Stimulated activated CD4-positive, alpha-beta T cell treated with anti-CD3 and anti-CD28 coated beads, TNF-alpha, amount 100 ng/mL, for 4 hours (primary cell): ENCODE measurements around the gene ANKRD33.

Experiments
- DNase-seq, 3 experiments: peaks; one replicate each; pipeline ENCODE4 v3.0.0-alpha.2; 2020; ENCODE audit warnings: low read depth in 3 of 3

ANKRD33 gene, protein sequence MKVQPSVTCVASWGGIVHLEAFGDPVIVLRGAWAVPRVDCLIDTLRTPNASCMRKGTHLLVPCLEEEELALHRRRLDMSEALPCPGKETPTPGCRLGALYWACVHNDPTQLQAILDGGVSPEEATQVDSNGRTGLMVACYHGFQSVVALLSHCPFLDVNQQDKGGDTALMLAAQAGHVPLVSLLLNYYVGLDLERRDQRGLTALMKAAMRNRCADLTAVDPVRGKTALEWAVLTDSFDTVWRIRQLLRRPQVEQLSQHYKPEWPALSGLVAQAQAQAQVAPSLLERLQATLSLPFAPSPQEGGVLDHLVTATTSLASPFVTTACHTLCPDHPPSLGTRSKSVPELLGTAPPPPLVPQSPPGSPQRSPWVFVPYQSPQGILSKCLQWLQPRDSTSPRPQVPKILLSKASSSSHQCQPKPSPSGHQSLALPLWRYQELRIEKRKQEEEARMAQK

GRCh38 chr12:51887476-51888315, at the start of gene ANKRD33:
TSS of gene ANKRD33 (plus strand) at chr12:51888103. CDS start at chr12:51888187, 84 bp downstream.
- DNase-seq, result no peak

DNA sequence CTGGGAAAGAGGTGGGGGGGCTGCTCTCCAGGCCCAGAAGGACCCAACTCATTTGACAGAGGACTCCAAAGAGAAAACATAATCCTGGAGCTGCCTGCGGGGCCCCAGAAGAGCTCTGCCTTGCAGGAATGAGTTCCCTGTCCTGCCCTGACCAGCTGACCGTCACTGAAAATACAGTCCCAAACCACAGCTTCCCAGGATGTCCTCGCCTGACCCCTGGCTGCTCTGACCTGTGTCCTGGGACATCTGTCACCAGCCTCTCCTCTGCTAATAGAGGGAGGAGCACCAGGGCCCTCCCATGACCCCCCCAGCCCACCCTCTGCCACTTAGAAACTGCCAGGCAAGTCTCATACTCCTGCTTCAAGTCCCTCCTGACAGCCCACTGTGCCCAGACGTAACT, 49.1 kb upstream of the ANKRD33 start:
- no peak for DNase-seq

DNA sequence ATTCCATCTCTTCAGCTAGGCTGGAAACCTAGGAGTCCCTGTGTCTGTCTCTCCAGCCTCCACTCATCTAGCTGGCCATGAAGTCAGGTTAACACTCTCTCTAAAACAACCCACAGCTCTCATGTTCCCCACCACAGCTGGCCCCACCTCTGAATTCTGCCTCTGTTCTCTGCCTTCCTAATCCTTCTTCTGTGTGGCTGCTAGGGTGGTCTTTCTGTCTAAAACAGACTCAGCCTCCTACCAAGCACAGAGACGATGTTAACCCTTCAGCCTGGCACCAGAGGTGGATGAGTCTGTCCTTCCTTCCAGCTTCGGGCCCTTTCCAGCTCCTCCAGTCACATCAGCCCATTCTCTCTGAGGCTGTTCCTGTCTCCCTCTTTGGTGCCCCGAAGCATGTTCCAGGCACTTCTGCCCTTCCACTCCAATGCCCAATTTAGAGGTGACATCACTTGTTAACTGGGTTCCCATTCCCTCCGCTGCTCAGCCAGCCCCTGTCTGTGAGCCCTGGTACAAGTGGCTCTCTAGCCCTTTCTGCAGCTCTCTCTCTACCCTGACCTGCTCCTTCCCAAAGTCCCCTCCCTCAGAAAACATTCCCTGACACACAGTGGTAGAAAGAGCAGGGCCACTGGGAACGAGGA, 48.5 kb upstream of the ANKRD33 start:
- no peak for DNase-seq

GRCh38 chr12:51840966-51841365, 46.9 kb upstream of the ANKRD33 start:
- no peak for DNase-seq

- no peak for DNase-seq
Measured at GRCh38 chr12:51841727-51842126, 46.2 kb upstream of the ANKRD33 start.

DNA sequence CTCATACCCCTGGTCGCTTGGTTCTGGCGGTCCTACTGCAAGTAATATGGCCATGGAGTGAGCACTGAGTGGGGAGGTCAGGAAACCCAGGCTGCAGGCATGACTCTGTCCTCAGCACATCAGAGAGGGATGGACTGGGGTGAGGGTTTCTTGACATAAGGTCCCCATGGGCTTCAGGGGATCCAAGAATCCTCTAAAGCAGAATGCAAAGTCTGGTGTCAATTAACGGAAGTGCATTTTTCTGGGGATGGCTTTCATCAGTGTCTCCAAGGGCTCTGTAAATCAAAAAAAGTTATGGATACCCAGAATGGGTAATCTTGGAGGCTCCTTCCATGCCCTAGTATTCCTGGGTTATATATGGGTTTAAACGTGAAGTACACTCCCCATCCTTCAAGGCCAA, 43.0 kb upstream of the ANKRD33 start:
- no peak for DNase-seq

DNA sequence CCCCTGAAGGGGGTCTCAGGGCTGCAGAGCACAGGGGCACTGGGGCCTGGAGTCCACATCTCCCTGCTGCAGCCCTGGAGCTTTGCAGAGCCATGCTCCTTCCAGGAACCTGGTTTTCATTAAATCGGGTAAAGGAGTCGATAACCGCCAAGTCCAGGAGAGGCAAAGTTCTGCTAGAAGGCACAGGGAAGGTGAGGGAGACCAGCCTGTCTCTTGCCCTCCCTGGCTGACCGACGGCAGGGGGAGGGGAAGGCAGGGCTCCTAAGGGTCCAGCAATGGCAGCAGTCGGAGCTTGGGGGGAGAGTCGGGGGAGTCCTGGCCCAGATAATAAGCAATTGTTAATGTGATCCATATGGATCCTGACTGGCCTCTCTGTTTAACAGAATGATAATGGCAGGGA, 42.4 kb upstream of the ANKRD33 start:
- DNase-seq, result no peak

- DNase-seq, result no peak
Measured at GRCh38 chr12:51846271-51846691, 41.6 kb upstream of the ANKRD33 start.

DNA sequence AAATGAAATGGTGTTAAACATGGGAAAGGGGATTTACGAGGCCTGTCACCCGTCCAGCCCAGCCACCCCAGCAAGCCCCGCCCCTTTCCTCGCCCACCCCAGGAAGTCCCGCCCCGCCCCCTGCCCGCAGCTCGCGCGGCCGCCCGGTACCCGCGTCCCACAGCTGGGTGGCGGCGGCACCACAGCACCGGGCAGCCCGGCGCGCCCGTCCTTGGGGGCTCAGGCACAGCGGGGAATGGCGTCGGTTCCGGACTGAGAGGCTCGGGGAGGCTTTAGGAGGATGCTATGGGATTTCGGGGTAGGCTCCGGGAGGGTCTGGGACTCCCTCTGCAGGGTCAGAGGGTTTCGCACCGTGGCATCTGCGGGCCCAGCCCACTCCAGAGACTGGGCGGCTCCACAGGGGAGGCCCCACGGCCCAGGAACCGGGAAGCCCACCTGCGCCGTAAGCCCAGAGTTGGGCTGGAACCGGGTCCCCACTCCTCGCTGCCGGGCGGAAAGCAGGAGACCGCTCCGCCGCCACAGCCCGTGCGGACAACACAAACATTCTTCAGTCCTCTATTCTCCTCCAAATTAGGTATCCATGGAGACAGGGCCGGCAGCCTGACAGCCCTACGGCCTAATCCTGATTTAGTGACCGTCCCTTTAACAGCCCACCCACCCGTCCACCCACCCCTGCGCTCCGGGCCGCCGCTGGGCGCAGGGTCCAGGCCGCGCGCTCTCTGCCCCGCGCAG, 40.8 kb upstream of the ANKRD33 start:
- peak; percentile 26 to 38 (median 33) for DNase-seq

GRCh38 chr12:51847643-51848325, 40.1 kb upstream of the ANKRD33 start:
- DNase-seq, result no peak

DNA sequence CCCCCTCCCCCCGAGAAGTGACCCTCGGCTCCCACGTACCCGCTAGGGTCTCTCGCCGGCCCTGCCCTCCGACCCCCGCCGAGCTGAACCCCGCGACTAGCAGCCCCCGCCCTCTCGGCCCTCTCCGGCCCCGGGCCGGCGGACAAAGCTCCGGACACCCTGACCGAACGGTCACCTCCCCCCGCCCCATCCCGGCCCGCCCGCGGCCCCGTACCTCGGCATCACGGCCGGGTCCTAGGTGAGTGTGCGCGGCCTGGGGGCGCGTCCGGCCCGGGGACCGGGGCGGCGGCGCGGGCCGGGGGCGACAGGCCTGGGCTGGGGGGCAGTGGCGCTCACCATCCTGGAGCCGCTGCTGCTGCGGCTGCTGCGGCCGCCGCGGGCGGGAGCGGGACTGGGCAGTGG, 39.6 kb upstream of the ANKRD33 start, which contains the start of gene FIGNL2:
Gene FIGNL2, minus strand, starts transcription at position 393 of the 402 bp plus-strand sequence. CDS start 26,305 bp downstream, outside the sequence.
- DNase-seq, result no peak

DNA sequence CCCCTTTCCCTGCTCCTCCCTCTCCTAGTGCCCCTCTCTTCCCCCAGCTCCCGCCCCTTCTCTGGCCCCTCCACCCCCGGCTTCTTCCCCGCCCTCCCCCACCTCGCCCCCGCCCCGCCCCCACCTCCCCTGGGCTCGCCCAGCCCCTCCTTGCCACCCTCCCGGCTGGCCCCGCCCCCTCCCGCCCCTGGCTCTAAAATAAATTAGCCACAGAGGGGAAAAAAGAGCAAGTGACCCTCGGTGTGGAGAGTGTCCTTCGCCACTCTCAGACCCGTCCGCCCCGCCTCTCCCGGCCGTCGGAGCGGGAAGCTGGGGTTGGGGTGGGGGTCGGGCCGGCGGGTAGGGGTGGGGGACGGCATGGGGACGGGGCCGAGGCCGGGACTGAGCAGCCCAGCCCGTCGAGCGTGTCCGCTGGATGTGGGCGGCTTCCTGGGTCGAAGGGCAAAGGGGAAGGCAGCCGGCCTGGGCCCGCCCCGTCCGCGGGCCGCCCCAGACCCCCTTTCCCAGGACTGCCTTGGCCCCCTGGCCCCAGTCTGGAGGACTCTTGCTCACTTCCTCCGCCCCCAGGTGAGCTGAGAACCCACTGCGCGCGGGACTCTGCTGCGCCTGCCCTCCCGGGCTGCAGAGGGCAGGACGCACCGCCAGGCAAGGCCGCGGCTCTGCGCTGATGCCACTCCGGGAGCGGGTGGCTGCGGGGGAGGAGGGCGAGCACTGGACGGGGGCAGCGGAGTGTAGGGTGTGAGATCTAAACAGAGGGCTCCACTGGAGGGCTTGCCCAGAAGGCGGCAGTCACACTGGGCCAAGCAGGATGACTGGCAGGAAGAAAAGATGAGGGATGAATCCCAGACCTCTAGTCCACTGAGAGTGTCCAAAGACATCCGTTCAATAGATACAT, 38.8 kb upstream of the ANKRD33 start:
- no peak for DNase-seq

DNA sequence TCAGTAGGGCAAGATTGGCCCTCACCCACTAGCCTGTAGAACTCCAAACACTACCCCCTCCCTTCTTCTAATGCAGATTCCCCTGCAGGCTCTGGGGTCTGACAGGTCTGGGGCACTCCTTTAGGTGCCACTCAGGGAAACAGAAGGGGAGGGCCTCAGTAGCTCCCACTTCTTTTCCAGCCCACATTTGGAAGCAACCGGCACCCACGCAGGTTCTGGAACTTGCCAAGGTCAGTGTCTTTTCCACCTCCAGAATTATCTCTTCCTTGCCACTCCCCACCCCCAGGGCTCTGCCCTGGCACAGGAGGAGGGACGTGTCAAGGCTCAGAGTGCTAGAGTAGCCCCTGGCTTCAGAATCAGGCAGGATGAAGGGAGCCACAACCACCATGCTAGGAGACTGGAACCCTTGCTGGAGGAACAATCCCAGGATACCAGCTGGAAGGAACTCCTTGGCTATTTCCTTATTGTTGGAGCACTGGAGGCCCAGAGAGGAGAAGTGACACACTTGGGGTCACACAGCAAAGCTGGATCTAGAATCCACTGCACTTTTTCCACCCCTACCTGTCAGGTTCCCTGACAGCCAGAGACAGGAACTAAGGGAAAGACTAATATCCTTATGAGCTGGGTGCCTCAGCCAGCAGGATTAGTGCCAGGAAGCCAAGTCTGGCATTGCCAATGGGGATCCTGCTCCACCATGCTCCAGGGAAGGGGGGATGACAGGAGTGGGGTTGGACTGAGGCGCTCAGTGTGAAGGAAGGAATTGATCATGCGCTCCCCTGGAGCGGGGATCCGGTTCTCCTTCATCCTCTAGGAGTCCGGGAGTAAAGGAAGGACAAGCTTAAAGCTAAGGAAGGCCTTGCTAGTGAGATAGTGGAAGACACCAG, 37.6 kb upstream of the ANKRD33 start:
- no peak for DNase-seq

DNA sequence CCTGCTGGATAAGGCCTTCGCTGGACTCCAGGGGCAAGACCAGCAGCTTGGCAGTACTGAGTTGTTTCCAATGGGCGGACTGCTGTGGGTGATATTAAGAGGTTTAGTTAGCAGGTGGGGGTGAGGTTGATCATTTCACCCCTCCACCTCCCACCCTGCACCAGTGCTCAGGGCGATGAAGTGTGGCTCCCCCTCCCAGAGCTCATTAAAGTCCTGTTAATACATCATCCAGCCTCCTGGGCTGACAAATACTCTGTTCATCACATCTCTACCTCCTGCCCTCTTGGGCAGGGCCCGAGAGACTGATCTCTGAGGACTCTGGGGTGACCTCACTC, 37.0 kb upstream of the ANKRD33 start:
- DNase-seq, result no peak

GRCh38 chr12:51851413-51852124, 36.3 kb upstream of the ANKRD33 start:
- no peak for DNase-seq

GRCh38 chr12:51852404-51853137, 35.3 kb upstream of the ANKRD33 start:
- DNase-seq, result no peak

DNA sequence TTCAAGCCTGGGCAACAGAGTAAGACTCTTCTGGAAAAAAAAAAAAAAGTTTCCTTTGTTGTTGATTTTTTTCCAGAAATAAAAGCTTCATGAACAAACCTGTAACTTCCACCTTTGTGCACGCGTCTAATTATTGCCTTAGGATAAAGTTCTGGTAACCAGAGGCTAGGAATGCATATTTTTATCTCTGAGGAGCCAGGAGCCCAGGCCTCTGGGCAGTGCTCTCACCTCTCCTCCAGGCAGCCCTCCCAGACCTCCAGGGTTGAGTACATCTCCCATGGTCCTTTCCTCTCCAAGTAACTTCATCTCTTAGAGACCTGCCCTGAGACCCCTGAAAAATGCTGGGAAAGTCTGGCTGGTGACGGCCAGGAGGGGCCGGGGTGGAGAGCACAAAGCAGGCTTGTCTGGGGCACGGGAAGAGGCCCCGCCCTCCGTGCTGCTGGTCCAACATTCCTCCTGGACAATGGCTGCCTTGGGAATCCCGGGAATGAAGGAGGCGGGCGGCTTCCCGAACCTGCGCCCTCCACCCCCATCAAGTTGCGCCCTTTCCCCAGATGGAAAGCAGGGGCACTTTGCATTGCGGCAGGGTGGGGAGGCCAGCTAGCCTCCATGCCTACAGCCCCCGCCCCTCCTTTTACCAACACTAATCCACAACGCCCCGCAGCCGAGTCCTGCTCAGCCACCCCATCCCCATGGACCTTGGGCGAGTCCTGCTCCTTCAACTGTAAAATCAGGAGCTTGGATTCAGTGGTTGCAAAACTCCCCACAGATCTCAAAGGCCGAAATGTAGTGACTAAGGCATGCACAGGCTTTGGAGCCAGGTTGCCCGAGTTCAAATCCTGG, 32.1 kb upstream of the ANKRD33 start:
- no peak for DNase-seq
